HG02852 (cell line): ENCODE data around the gene SLC7A6OS.

Source experiments
- ATAC-seq: cut with Tn5 transposase; IDR thresholded peaks from one replicate; pipeline ENCODE4 v1.9.1; 2021; ENCODE audit warnings: mild to moderate bottlenecking, moderate library complexity; ENCODE audit not compliant: unreplicated experiment

SLC7A6OS gene

DNA sequence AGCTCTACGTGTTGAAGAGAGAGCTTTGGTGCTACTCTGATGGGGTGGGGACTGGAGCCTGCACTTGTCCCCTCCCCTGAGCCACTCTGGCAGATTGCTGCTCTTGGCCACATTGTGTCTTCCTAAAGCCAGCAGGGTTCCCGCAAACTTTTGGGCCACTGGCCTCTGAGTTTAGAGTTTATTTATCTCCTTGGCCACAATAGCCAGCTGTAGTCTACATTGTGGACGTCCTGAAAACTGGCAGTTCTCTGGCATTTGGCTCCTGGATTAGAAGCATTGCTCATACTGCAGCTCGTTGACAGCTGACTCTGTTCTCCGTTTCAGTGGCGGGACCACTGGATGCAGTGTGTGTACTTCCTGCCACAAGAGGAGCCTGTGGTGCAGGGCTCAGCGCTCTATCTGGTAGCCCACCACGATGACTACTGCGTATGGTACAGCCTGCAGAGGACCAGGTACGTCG lies 34.6 kb upstream of the SLC7A6OS start:
- ATAC-seq: no peak

DNA sequence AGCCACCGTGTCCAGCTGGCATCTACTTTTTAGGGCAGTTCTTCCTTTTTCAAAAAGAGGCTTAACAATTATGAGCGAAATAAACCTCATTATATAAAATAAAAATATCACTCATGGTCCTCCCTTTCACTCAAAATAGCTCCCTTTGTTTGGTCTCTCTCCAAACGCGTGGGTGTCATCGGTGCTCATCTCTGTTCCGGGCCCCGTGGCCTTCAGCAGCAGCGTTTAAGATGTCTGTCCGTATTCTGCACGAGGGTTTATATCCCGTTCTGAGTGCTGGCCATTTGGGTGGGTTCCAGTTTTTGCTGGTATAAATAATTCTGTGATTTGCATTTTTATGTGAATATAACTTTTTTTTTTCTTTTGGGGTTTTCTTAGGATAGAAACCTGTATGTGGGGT lies 33.5 kb upstream of the SLC7A6OS start:
- ATAC-seq: no peak

DNA sequence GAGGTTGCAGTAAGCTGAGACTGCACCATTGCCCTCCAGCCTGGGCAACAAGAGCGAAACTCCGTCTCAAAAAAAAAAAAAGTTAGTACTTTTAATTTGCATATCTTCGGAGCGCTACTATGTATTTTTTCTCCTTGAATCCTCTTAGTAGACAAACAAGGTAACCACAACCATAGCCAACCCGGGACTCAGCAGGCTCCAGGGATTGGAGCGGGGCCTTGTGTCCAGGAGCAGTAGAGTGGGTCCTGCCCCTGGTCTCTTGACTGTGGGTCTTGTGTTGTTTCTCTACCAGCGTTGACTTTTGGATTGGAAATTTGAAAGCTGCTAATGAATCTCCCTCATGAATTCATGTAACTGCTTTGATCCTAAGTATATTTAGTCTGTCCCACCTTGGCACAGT lies 32.4 kb upstream of the SLC7A6OS start:
- no peak for ATAC-seq

DNA sequence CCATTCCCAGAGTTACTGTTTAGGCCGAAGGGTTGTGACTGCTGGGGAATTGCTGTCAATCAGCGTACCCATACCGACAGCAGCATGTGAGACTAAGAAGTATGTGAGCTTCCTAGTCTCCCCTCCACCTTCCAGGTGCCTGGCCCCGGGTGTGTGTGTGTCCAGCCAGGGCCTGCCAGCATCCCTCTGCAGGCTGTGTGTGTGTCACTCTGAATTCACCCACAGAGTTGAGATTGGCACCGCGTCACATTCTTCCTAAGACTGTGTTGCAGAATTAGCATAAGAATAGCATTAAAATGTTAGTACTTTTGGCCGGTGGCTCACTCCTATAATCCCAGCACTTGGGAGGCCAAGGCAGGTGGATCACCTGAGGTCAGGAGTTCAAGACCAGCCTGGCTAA lies 31.9 kb upstream of the SLC7A6OS start:
- no peak for ATAC-seq

DNA sequence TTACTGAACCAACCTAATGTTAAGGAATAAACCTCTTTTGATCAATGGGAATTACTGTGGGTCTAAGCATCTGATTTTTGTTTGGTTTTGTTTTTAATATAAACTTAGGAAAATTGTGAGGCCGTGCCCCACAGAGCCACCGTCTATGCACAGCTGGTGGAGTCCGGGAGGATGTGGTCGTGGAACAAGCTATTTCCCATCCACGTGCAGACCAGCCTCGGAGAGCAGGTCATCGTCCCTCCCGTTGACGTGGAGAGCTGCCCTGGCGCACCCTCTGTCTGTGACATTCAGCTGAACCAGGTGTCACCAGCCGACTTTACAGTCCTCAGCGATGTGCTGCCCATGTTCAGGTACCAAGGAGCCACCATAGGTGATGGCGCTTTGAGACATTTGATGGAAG lies 28.5 kb upstream of the SLC7A6OS start:
- ATAC-seq: no peak

DNA sequence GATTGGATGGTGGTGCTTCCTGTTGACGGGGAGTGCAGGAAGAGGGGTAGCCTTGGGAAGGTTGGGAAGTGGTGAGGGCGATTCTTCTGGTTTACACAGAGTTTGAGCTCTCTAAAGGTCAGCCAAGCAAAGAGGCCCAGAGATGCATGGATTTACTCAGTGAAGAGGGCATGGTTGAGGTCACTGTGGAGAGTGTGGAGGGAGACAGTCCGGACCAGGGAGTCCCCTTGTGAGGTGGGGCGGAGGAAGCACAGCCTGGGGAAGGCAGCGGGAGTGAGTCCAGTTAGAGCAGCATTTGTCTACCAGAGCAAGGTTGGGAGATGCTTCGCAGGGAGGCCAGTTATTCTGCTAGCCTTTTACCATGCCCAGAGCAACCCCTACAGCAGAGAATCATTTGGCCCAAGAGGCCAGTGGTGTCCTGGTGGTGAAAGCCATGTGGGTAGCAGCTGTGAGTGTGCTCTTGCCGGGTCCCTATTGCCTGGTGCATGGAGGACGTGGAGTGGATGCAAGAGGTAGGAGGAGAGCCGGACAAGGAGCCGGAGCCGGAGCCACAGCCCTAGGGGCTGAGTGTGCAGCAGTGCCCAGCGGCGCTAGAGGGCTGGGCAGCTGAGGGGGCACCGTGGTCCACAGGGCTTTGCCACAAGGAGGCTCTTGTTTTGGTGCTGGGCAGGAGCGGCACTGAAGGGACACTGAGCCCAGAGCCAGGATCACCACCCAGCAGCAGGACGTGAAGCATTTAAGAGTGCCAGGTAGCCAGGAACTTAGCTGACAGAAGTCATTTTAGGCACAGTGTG lies 27.8 kb upstream of the SLC7A6OS start:
- ATAC-seq: no peak

DNA sequence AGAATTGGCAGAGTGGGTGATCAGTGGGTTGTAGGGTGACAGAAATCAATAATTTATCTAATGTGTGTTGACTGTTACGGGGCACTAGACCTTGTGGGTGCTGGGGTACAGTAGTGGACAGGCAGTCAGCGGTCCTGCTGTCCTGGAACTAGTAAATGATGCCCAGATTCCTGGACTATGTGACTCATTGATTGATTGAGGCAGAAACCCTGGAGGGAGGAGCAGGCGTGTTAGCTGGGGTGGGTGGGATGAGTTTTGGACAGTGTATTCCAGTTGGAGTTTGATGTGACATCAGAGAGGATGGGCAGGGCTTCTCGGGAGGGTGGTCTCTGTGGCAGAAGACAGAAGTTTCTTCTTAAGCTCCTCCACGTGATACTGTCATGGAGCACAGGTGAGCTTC lies 24.4 kb upstream of the SLC7A6OS start:
- no peak for ATAC-seq

DNA sequence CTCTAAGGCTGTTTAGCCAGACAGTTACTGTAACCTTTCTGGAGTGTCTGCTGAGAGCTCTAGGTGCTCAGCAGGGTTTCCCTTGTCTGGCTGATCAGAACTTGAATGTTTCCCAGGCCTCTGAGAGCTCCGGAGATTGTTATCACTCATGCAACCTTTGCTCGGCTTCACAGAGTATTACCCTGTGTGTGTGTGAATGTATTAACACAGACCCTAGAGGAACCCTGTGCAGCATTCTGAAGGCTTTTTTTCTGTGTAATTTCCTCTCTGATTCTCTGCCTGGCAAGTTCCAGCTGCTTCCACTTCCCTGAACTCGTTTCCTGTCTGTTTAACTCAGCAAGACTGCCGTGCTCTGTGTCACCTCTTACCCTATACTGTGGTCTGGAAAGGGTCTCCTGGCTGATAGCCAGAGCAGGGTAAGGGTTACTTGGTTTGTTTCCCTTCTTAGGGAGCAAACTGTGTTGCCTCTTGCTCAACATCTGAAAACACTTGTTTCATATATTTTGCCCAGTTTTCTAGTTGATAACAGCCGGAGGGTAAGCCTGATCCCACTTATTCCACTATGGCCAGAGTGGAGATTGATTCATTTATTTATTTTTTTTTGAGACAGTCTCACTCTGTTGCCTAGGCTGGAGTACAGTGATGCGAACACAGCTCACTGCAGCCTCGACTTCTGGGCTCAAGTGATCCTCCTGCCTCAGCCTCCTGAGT lies 21.8 kb upstream of the SLC7A6OS start:
- no peak for ATAC-seq

DNA sequence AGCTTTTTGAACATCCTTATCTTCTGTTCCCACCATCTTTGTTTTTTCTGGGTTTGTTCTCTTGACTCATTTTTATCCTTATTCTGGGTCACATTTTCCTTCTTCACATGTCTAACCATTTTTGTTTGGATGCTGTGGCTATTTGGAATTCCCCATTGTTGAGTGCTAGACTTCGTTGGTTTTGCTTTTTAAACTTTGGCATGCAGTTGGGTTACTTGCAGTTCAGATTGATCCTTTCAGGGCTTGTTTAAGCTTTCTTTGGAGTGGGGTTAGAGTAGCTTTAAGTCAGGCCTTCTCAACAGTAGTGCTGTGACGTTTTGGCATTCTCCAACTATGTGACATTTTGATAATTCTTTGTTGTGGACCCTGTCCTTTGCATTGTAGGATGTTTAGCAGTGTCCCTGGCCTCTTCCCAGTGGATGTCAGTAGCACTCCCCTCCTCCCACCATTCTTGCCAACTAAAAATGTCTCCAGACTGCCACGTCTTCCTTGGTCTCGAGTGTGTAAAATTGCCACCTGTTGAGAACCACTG lies 21.2 kb upstream of the SLC7A6OS start:
- no peak for ATAC-seq

DNA sequence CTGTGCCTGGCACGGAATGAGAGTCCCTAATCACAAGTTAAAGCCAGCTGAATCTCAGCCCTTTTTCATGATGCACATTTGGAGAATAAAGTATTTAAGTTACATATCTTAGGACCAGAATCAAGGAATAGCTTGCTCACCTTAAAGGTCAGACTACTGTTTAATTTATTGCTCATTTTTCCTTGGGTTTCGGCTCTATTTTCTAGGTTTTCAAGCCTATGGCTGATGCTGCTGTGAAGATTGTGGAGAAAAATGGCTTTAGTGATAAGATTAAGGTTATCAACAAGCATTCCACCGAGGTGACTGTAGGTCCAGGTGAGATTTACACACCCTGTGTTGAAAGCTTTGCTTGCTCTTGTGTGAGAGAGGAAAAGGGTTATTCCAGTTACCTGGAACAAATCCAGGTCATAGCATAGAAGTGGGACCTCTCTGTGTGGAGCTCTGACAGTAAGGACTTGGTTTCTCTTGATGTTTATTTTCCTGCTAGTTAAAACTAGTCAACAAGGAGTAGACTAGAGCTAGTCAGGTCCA lies 18.2 kb upstream of the SLC7A6OS start:
- ATAC-seq: no peak

DNA sequence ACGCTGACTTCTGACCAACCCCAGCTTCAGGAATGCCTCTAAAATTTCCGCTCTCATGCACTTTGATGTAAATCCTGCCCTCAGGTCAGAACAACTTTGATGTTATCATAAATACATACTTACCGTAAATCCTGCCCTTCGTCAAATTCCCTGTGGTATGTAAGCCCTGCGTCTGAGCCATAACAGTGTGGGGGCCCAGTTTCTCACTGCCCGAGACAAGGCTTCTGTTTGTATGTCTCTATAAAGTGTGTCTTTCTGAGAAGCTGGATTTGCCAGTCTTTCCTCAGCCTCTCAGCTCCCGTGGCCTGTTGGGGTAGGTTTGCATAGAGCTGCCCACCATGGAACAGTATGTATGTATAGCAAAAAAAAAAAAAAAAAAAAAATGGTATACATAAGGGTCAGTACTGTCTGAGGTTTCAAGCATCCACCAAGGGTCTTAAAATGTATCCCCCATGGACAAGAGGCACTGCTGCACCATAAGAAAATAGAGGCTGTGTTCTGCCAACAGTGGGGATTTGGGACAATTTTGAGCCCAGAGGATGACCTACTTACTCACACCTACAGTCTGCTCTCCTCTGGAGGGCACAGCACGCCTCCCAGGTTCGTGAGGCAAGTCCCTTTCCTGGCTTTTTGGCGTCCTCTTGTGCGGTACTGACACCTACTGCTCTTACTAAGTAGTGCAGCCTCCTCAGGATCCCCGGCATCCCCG lies 17.6 kb upstream of the SLC7A6OS start:
- ATAC-seq: peak; percentile 74

DNA sequence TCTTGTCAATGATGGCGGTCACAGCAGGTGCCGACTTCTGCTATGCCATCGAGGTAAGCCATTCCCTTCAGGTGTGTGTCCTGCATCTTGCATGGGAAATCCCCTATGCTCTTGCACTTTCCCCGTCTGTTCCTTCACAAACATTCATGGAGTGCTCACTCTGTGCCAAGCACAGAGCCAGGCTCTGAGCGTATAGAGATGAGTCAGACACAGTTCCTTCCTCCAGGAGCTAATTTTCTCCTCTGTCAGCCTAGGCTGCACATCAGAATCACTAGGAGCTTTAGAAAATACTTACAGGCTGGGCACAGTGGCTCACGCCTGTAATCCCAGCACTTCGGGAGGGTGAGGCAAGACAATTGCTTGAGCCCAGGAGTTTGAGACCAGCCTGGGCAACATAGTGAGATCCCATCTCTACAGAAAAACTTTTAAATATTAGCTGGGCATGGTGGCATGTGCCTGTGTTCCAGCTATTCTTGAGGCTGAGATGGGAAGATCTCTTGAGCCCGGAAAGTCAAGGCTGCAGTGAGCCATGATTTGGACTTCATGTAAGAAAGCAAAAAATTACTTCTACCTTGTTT lies 14.1 kb upstream of the SLC7A6OS start:
- no peak for ATAC-seq

DNA sequence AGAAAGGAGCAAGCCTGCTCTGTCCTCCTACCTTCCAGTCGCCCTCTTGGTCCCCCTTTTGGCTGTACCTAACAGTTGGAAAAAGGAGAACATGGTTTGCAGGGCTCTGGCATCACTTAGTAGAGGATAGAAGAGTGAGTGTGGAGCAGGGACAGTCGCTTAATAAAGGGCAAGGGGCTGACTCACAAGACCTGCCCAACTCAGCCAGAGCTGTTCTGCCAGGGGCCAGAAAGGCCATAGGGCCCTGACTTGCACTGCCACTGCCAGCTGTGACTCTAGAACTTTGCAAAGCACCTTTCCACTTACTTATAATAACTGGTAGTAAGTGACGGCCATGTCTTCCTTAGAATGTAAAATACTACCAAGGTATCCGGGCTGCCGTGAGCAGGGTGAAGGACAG lies 13.6 kb upstream of the SLC7A6OS start:
- no peak for ATAC-seq

DNA sequence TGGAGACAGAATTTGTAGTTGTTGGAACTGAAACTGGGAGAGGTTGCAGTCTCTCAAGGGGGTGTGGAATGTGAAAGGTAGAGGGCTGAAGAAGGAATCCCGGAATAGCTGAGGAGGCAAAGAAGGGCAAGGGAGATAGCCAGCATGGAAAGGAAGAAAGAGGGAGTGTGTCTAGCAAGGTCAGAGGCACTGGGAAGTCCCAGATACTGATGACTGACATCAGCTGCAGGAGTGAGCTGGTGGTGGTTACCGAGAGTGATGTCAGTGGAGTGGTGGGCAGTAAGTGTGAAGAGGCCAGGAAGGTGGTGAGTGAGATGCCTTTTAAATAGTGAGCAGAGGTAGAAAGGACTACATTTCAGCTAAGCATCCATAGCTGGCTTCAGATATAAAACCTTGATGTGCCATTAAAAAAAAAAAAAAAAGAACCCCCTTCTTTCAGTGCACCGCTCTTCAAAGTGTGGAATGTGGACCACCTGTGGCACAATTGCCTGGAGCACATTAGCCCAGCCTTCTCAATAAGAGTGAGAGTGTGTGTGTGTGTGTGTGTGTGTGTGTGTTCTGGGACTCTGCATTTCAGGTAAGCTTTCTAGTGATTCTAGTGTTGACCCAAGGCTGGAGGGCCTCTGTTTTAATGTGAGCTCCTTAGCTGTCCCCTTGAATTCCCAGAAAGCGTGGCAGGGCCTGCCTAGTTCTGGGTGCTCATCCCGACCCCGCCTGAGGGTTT lies 8.6 kb upstream of the SLC7A6OS start:
- peak; percentile 52 for ATAC-seq

DNA sequence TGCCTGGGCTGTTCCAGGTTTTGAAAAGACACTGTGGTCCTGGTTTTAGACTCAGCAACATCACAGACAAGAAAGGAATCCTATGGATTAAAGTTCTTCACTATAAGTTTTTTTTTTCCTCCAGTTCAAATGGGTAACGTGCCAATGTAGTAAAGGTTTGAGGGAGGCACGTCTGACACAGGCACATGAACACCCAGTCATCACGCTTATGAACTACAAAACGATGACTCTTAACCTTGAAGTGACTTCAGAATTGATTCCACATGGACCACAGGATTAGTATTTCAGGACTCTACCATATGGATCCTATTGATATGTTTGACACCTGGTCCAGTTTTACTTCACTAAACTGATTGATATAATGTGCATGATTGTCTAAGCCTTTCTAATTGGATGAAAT lies 2.4 kb upstream of the SLC7A6OS start:
- ATAC-seq: no peak

DNA sequence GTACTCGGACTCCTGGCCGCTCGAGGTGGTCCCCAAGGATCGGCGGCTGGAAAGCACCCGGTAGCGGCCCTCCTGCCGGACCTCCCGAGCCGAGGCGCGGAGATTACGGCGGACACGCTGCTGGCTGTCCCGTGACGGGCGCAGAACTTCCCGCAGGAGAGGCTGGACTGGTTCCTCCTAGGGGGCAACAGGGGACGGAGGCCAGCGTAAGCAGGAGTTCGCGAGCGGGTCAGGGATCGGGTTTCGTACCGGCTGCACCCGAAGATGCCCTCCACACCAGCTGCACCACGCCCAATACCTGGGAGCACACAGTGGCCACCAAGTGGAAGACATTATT lies 341 bp downstream of the SLC7A6OS start:
- peak; percentile 31 for ATAC-seq

DNA sequence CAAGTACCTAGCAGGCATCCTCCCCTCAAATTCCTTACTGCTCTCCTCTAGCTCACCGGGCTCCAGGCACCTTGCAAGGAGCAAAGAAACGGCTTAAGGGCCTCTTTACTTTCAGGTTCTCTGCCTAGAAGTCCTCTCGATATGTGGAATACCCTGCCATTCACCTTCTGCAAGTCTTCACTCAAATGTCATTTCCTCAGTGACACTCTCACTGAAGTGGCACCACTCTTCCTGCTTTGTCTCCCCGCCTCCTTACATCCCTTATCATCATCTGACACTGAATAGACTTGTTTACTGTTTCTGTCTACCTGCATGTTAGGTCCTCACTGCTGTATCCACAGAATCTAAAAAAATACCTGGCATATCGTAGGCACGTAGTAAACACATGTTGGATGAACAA lies 947 bp downstream of the SLC7A6OS start:
- ATAC-seq: no peak

DNA sequence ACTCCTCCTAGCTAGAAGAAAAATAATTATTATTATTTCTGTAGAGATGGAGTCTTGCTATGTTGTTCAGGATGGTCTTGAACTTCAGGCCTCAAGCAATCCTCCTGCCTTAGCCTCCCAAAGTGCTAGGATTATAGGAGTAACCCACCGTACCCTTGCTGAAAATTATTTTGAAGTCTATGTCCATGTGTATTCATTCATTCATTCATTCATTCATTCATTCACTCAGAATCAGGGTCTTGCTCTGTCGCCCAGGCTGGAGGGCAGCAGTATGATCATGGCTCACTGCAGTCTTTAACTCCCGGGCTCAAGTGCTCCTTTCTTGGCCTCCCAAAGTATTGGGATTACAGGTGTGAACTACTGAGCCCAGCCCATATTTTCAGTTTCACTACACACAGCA lies 4.1 kb downstream of the SLC7A6OS start:
- no peak for ATAC-seq

DNA sequence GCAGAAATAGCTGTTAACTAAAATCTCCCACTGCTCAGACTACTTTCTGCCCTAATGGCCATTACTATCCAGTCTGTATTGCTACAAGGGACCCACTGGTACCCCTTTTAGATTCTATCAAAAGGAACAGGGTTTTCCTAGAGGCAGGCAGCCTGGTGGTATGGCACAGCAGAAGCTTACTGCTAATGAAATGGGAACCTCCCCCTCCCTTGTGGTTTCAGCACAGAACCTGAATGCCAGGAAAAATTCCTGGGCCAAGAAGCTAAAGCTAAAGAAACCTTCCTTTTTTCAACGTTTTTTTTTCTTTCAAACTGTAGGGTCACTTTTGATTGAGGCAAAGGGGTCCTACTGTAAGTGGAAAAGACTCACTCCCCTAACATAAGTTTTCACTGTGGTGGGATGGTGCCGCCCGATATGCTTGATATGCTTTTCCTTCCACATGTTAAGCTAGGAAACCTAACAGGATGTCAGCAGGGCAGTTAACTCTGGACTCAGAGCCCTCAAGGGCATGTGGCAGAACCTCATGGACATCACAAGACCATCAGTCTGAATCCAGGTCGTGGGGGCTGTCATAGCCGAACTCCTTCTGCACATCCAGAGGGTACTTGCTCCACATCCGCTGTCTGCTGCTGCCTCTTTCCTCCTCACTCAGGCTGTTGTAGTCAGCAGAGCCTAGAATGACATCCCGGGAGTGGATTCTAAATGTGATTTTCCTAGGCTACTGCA lies 9.8 kb downstream of the SLC7A6OS start:
- ATAC-seq: no peak
